ENCODE measurements around the gene HTRA3.
"Not testable (repeated sequence)": the region's sequence is repeated elsewhere in the genome, so short reads cannot be mapped to it uniquely, and the experiment has no call there.

HTRA3 gene

GRCh38 chr4:8349236-8349635, 79.7 kb downstream of the HTRA3 start:
- DNase-seq, result not testable (repeated sequence)

GRCh38 chr4:8349664-8350236, 80.2 kb downstream of the HTRA3 start:
- no peak for DNase-seq

GRCh38 chr4:8350352-8350751, 80.8 kb downstream of the HTRA3 start:
- no peak for DNase-seq

GRCh38 chr4:8350841-8351461, 81.4 kb downstream of the HTRA3 start:
- DNase-seq, result no peak

GRCh38 chr4:8351931-8352367, 82.4 kb downstream of the HTRA3 start:
- DNase-seq, result no peak

- no peak for DNase-seq
These were observed 83.0 kb downstream of the HTRA3 start for GRCh38 chr4:8352368-8353157.

GRCh38 chr4:8353158-8353669, 83.7 kb downstream of the HTRA3 start:
- no peak for DNase-seq

- no peak for DNase-seq
These were observed 84.4 kb downstream of the HTRA3 start for GRCh38 chr4:8353912-8354453.

- DNase-seq, result no peak
These were observed 85.8 kb downstream of the HTRA3 start for GRCh38 chr4:8355306-8355705.

- no peak for DNase-seq
These were observed 86.5 kb downstream of the HTRA3 start for GRCh38 chr4:8355864-8356565.
